RWPE1 (cell line): Measurements from ENCODE around the gene IFT52.
"Not testable (repeated sequence)": the region's sequence is repeated elsewhere in the genome, so short reads cannot be mapped to it uniquely, and the experiment has no call there.

Experiments
- CTCF ChIA-PET: fragments of 350-600 bp; sonication (Branson Sonifier 250); formaldehyde crosslinking; extraction: SDS; loops from one replicate; lab custom pipeline; 2021; lab: Yijun Ruan, JAX
- POLR2A ChIA-PET: fragments of 400-600 bp; formaldehyde crosslinking; extraction: SDS; loops from one replicate; lab custom pipeline; 2020; ENCODE audit warnings: antibody characterized with exemption; ENCODE audit not compliant: low non-redundant PET; lab: Yijun Ruan, JAX
- DNase-seq: peaks from one replicate; pipeline ENCODE4 v3.0.0; 2012; ENCODE audit warnings: low spot score
- H3K27ac ChIP-seq: fragments of 450-650 bp; 2 replicates; pipeline ENCODE4 v1.5.1; 2017
- CTCF ChIP-seq: fragments of 450-650 bp; conservative IDR thresholded peaks from 2 replicates; pipeline ENCODE4 v1.5.1; 2017; ENCODE audit warnings: low read depth, mild to moderate bottlenecking

Gene IFT52

DNA sequence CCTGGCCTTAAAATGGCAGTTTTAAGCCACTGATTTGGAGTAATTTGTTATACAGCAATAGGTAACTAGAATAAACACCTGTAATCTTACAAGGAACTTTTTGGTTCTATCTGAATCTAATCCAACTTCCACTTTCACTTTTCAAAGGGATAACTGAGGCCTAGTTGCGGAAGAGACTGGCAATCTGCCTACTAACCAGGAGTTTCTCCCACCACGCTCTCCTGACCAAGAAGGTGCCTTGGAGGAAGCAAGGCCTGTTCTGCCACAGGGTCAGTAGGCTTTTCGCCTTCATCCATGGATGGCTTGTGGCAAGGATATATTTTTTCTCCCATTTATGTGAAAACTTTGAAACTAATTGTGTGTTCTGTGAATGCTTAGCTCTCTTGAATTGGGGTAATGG is 63.2 kb downstream of the IFT52 start:
- CTCF ChIA-PET, result interaction anchor here (0.6 kb wide), 1 partner anchor 178 kb away, joined by 4 read pairs; no protein-coding TSS in a partner anchor
- no peak overlapping the region for H3K27ac ChIP-seq

DNA sequence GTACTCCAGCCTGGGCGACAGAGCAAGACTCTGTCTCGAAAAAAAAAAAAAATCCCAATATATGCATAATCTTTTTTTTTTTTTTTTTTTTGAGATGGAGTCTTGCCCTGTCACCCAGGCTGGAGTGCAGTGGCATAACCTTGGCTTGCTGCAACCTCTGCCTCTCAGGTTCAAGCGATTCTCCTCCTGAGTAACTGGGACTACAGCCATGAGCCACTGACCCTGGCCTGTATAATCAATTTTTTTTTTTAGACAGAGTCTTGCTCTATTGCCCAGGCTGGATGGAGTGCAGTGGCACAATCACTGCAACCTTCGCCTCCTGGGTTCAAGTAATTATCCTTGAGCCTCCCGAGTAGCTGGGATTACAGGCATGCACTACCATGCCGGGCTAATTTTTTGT is 64.4 kb downstream of the IFT52 start:
- CTCF ChIA-PET, result interaction anchor here (0.6 to 0.7 kb wide), 2 partner anchors 94 to 500 kb away, joined by 3 to 4 read pairs; no protein-coding TSS in a partner anchor

More for the DNA sequence above, 63.2 kb downstream of the IFT52 start:
- DNase-seq, result no peak
- TF ChIP-seq CTCF, result no peak
- POLR2A ChIA-PET, result no interaction called here

DNA sequence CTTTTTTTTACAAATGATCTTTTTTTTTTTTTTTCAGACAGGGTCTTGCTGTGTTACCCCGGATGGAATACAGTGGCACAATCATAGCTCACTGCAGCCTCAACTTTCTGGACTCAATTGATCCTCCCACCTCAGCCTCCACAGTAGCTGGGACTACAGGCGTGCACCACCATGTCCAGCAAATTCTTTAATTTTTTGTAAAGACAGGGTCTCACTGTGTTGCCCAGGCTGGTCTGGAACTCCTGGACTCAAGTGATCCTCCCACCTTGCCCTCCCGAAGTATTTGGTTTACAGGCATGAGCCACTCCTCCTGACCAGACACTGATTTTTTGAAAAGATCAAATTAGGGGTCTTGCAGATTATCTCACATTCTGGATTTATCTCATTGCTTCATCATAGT is 65.2 kb downstream of the IFT52 start:
- ChIA-PET POLR2A (interaction anchor here (0.8 kb wide), 1 partner anchor 181 kb away, joined by 12 read pairs; no protein-coding TSS in a partner anchor), CTCF (interaction anchor here (0.6 kb wide), 1 partner anchor 93 kb away, joined by 4 read pairs; no protein-coding TSS in a partner anchor)
- no peak for DNase-seq
- no peak overlapping the region for H3K27ac ChIP-seq
- TF ChIP-seq CTCF, result no peak

More for the DNA sequence above, 64.4 kb downstream of the IFT52 start:
- POLR2A ChIA-PET, result interaction anchor here (0.8 kb wide), 1 partner anchor 180 kb away, joined by 12 read pairs; no protein-coding TSS in a partner anchor
- H3K27ac ChIP-seq, DNase-seq: not testable (repeated sequence)

- peak; percentile 49 for DNase-seq
- CTCF ChIA-PET, result no interaction called here
- TF ChIP-seq CTCF, result peak; percentile 40; the same call in 1 of the 2 replicates
- POLR2A ChIA-PET, result no interaction called here
- H3K27ac ChIP-seq, result peak overlapping the region; percentile 85
Measured at GRCh38 chr20:43658069-43658722, 67.5 kb downstream of the IFT52 start.

GRCh38 chr20:43658723-43659419 is 68.1 kb downstream of the IFT52 start:
- CTCF ChIA-PET, result no interaction called here
- DNase-seq, result no peak
- POLR2A ChIA-PET, result interaction anchor here (0.7 kb wide), 1 partner anchor 110 kb away, joined by 4 read pairs; no protein-coding TSS in a partner anchor

DNA sequence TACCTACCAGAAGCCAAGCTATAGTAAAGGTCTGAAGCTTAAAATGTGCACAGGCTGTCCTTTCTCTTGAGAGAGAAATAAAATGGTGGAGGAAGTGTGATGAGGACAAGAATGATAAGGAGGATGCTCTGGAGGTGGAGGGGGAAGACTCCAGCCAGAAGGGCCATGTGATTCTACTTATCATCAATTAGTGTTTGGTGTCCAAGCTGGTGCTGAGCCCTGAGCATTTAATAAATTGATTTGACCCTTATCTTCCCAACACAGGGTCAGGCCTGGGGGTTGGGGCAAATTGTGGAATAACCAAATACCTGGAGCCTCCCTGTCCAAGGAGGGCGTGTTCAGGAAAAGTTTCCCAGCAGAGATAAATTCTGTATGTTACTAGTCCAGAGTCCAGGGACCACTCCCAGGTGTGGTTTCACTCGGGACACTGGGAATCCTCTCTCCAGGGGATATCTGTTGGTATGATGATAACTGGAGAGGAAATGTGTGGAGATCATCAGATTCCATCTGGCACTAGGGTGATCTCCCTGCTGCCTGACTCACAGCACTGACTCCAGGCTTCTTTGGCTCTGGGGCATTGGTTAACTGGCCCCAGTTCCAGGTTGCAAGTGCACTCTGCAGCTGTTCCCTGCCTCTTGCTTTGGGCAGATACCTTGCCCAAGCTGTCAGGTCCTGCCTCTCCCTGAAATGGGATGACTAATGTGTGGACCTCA is 72.4 kb downstream of the IFT52 start:
- ChIA-PET POLR2A (interaction anchor here (0.6 kb wide), 1 partner anchor 23 kb away, joined by 7 read pairs; no protein-coding TSS in a partner anchor), CTCF (interaction anchor here (0.9 kb wide), 1 partner anchor 125 kb away, joined by 4 read pairs; no protein-coding TSS in a partner anchor)
- DNase-seq, result peak; percentile 83
- H3K27ac ChIP-seq, result peak overlapping the region; percentile 49
- no peak for TF ChIP-seq CTCF

More at GRCh38 chr20:43658723-43659419, 68.1 kb downstream of the IFT52 start:
- TF ChIP-seq CTCF, result no peak
- peak overlapping the region; percentile 85 for H3K27ac ChIP-seq
